ENCODE measurements around the gene SLC38A5. TPM values are rescaled to one million over a fixed set of nuclear protein-coding genes. Genes with fewer than 3 reads are reported as not detected.

SLC38A5 gene
- total and polyA plus RNA-seq, 7 donors = 1.9 to 68.4 (median 3.9) TPM

- Histone ChIP-seq H3K4me3 (no peak overlapping the region), H3K27me3 (no peaks in the 10 kb centered on the region), H3K9me3 (no peaks in the 10 kb centered on the region), H3K27ac (no peak overlapping the region), H3K4me1 (no peaks in the 10 kb centered on the region), H3K36me3 (no peaks in the 10 kb centered on the region)
- WGBS, 2 donors = 85 to 89% methylated on average over 4 of the region's 4 CpGs
- DNase-seq = no peak
- TF ChIP-seq CTCF (IDR thresholded peaks at IDR 0.05) = no peak
- no peak for TF ChIP-seq POLR2AphosphoS5 (IDR thresholded peaks at IDR 0.05)
- no peak for TF ChIP-seq EP300 (IDR thresholded peaks at IDR 0.05)
- no peak for TF ChIP-seq POLR2A (IDR thresholded peaks at IDR 0.05)
- intact Hi-C loops (cut with DNase I) = no loop called here
These were observed 26.6 kb upstream of the SLC38A5 start for GRCh38 chrX:48496660-48497059.

GRCh38 chrX:48493890-48494364, 23.9 kb upstream of the SLC38A5 start:
- H3K4me1 ChIP-seq = no peaks in the 10 kb centered on the region
- TF ChIP-seq POLR2A (IDR thresholded peaks at IDR 0.05) (no peak), EP300 (IDR thresholded peaks at IDR 0.05) (no peak), CTCF (IDR thresholded peaks at IDR 0.05) (no peak), POLR2AphosphoS5 (IDR thresholded peaks at IDR 0.05) (no peak)
- H3K27me3 ChIP-seq = no peaks in the 10 kb centered on the region
- DNase-seq = no peak
- WGBS, 2 donors = 10 to 41% methylated on average over 10 of the region's 10 CpGs
- H3K27ac ChIP-seq = no peak overlapping the region
- H3K4me3 ChIP-seq = no peak overlapping the region
- no peaks in the 10 kb centered on the region for H3K9me3 ChIP-seq
- no peaks in the 10 kb centered on the region for H3K36me3 ChIP-seq
- intact Hi-C loops (cut with DNase I) = no loop called here

GRCh38 chrX:48492293-48492910, 22.3 kb upstream of the SLC38A5 start:
- no peaks in the 10 kb centered on the region for H3K9me3 ChIP-seq
- WGBS, 2 donors = 78 to 89% methylated on average over 7 of the region's 7 CpGs
- TF ChIP-seq POLR2A (IDR thresholded peaks at IDR 0.05) (no peak), POLR2AphosphoS5 (IDR thresholded peaks at IDR 0.05) (no peak), EP300 (IDR thresholded peaks at IDR 0.05) (no peak), CTCF (IDR thresholded peaks at IDR 0.05) (no peak)
- no peak for DNase-seq
- no peaks in the 10 kb centered on the region for H3K36me3 ChIP-seq
- no peak overlapping the region for H3K4me3 ChIP-seq
- intact Hi-C loops (cut with DNase I) = no loop called here
- no peak overlapping the region for H3K27ac ChIP-seq
- no peaks in the 10 kb centered on the region for H3K4me1 ChIP-seq
- no peaks in the 10 kb centered on the region for H3K27me3 ChIP-seq

GRCh38 chrX:48491809-48492208, 21.7 kb upstream of the SLC38A5 start:
- H3K27ac ChIP-seq = no peak overlapping the region
- DNase-seq = no peak
- no peaks in the 10 kb centered on the region for H3K4me1 ChIP-seq
- H3K27me3 ChIP-seq = no peaks in the 10 kb centered on the region
- no peaks in the 10 kb centered on the region for H3K9me3 ChIP-seq
- no peak overlapping the region for H3K4me3 ChIP-seq
- intact Hi-C loops (cut with DNase I) = no loop called here
- 92 to 93% methylated on average over 9 of the region's 9 CpGs for WGBS, 2 donors
- H3K36me3 ChIP-seq = no peaks in the 10 kb centered on the region
- TF ChIP-seq EP300 (IDR thresholded peaks at IDR 0.05) = no peak
- no peak for TF ChIP-seq POLR2AphosphoS5 (IDR thresholded peaks at IDR 0.05)
- no peak for TF ChIP-seq CTCF (IDR thresholded peaks at IDR 0.05)
- no peak for TF ChIP-seq POLR2A (IDR thresholded peaks at IDR 0.05)

GRCh38 chrX:48490661-48491060, 20.6 kb upstream of the SLC38A5 start:
- no peak for TF ChIP-seq POLR2AphosphoS5 (IDR thresholded peaks at IDR 0.05)
- no peak for TF ChIP-seq CTCF (IDR thresholded peaks at IDR 0.05)
- no peak for TF ChIP-seq POLR2A (IDR thresholded peaks at IDR 0.05)
- TF ChIP-seq EP300 (IDR thresholded peaks at IDR 0.05) = no peak
- no peak for DNase-seq
- intact Hi-C loops (cut with DNase I) = no loop called here
- Histone ChIP-seq H3K27ac (no peak overlapping the region), H3K27me3 (no peaks in the 10 kb centered on the region), H3K9me3 (no peaks in the 10 kb centered on the region), H3K36me3 (no peaks in the 10 kb centered on the region), H3K4me1 (no peaks in the 10 kb centered on the region), H3K4me3 (no peak overlapping the region)
- 84 to 89% methylated on average over 8 of the region's 8 CpGs for WGBS, 2 donors
